H1 (cell line): ENCODE data around the gene RASEF. TPM values are rescaled to one million over a fixed set of nuclear protein-coding genes. Genes with fewer than 3 reads are reported as not detected.

Experiments
- CTCF ChIA-PET: fragments of 300-600 bp; sonication (Branson Sonifier 250); formaldehyde crosslinking; loops from one replicate; lab custom pipeline; 2021; ENCODE audit not compliant: partially characterized antibody; lab: Charles Lee
- POLR2A ChIA-PET: fragments of 300-600 bp; sonication (Branson Sonifier 250); formaldehyde crosslinking; loops from one replicate; lab custom pipeline; 2021; ENCODE audit warnings: inconsistent platforms; ENCODE audit not compliant: partially characterized antibody; lab: Charles Lee
- DNase-seq, 2 experiments: peaks; one replicate each; pipeline versions ENCODE4 v3.0.0 to v3.0.0-alpha.2; 2010 to 2022; ENCODE audit warnings: low spot score in 2 of 2, low read depth in 1 of 2, mixed read lengths in 1 of 2
- FAIRE-seq: peaks from 2 replicates; lab custom pipeline; 2011; peaks lifted over from hg19 to GRCh38; lab: Jason Lieb, UNC
- H2AFZ ChIP-seq: 2 replicates; pipeline ENCODE4 v1.8.1; 2012; ENCODE audit warnings: low read length, inconsistent platforms
- H2AK5ac ChIP-seq: 2 replicates; pipeline ENCODE4 v1.6.1; 2013; ENCODE audit warnings: low read depth, low read length
- H2BK120ac ChIP-seq: replicated peaks from 2 replicates; pipeline ENCODE3; 2013; ENCODE audit warnings: low read depth, low read length, inconsistent platforms
- H2BK12ac ChIP-seq: 2 replicates; pipeline ENCODE4 v1.6.1; 2013; ENCODE audit warnings: low read depth, low read length
- H2BK15ac ChIP-seq: 2 replicates; pipeline ENCODE4 v1.6.1; 2013; ENCODE audit warnings: low read length
- H2BK20ac ChIP-seq: 2 replicates; pipeline ENCODE4 v1.6.1; 2013; ENCODE audit warnings: low read length
- H2BK5ac ChIP-seq: 2 replicates; pipeline ENCODE4 v1.6.1; 2013; ENCODE audit warnings: low read depth, low read length
- H3K14ac ChIP-seq: 2 replicates; pipeline ENCODE4 v1.6.1; 2013; ENCODE audit warnings: inconsistent platforms; ENCODE audit not compliant: insufficient read length
- H3K18ac ChIP-seq: 2 replicates; pipeline ENCODE4 v1.6.1; 2013; ENCODE audit warnings: low read length; ENCODE audit errors: extremely low read depth
- H3K23ac ChIP-seq: 2 replicates; pipeline ENCODE4 v1.6.1; 2013; ENCODE audit warnings: inconsistent platforms; ENCODE audit not compliant: insufficient read length
- H3K23me2 ChIP-seq: 2 replicates; pipeline ENCODE4 v1.6.1; 2013; ENCODE audit warnings: low read depth, low read length
- H3K27ac ChIP-seq: 2 replicates; pipeline ENCODE4 v1.6.1; 2011; ENCODE audit warnings: low read depth, low read length, inconsistent platforms
- H3K27me3 ChIP-seq, 4 experiments: replicated peaks in 1 of 4; 1 replicate in 1 of 4; 2 replicates in 3 of 4; pipeline versions ENCODE4 v1.6.1 to v1.8.1; 2011 to 2013; ENCODE audit warnings: low read length in 3 of 4, mild to moderate bottlenecking in 3 of 4, inconsistent platforms in 2 of 4, mixed read lengths in 2 of 4, moderate library complexity in 1 of 4; ENCODE audit not compliant: control insufficient read depth in 3 of 4, insufficient read depth in 3 of 4; ENCODE audit errors: extremely low read depth in 1 of 4
- H3K36me3 ChIP-seq, 4 experiments: 2 replicates each; pipeline versions ENCODE4 v1.6.1 to v1.8.1; 2011 to 2013; ENCODE audit warnings: mild to moderate bottlenecking in 4 of 4, low read length in 3 of 4, moderate library complexity in 2 of 4, control low read depth in 1 of 4, inconsistent platforms in 1 of 4; ENCODE audit not compliant: insufficient read depth in 4 of 4, control insufficient read depth in 2 of 4
- H3K4ac ChIP-seq: replicated peaks from 2 replicates; pipeline ENCODE3; 2013; ENCODE audit warnings: low read length, low read depth, mixed read lengths, inconsistent platforms; ENCODE audit not compliant: insufficient read length
- H3K4me1 ChIP-seq, 4 experiments: replicated peaks in 1 of 4; 1 replicate in 1 of 4; 2 replicates in 3 of 4; pipeline versions ENCODE4 v1.6.1 to v1.8.1; 2011 to 2013; ENCODE audit warnings: low read length in 3 of 4, inconsistent platforms in 2 of 4, mixed read lengths in 1 of 4; ENCODE audit not compliant: insufficient read depth in 4 of 4, control insufficient read depth in 3 of 4
- H3K4me2 ChIP-seq, 2 experiments: 2 replicates each; pipeline versions ENCODE4 v1.6.1 to v1.8.1; 2011 to 2013; ENCODE audit warnings: low read depth in 2 of 2, low read length in 2 of 2, control low read depth in 1 of 2, inconsistent platforms in 1 of 2, mild to moderate bottlenecking in 1 of 2; ENCODE audit not compliant: insufficient read depth in 1 of 2
- H3K4me3 ChIP-seq, 4 experiments: fragments of 200-600, 300-600 bp in 1 of 4; sonication (generic), shearing (Covaris generic), sonication (Bioruptor Twin) in 1 of 4; 2 replicates each; pipeline versions ENCODE4 v1.5.1 to v1.8.1; 2011 to 2016; ENCODE audit warnings: low read length in 4 of 4, low read depth in 3 of 4, control low read depth in 2 of 4, inconsistent platforms in 2 of 4, mild to moderate bottlenecking in 2 of 4, mixed read lengths in 1 of 4, moderate library complexity in 1 of 4; ENCODE audit not compliant: insufficient read depth in 2 of 4; ENCODE audit errors: extremely low read depth in 1 of 4
- H3K56ac ChIP-seq: replicated peaks from 2 replicates; pipeline ENCODE3; 2013; ENCODE audit warnings: low read depth, mild to moderate bottlenecking, mixed read lengths, low read length, inconsistent platforms; ENCODE audit not compliant: insufficient read length
- H3K79me1 ChIP-seq: 2 replicates; pipeline ENCODE4 v1.6.1; 2013; ENCODE audit warnings: low read depth, low read length, control low read depth
- H3K79me2 ChIP-seq, 2 experiments: 2 replicates each; pipeline versions ENCODE4 v1.6.1 to v1.8.1; 2012 to 2013; ENCODE audit warnings: low read length in 2 of 2, mild to moderate bottlenecking in 2 of 2, inconsistent platforms in 1 of 2; ENCODE audit not compliant: insufficient read depth in 2 of 2, control insufficient read depth in 1 of 2
- H3K9ac ChIP-seq, 4 experiments: replicated peaks in 1 of 4; 1 replicate in 1 of 4; 2 replicates in 3 of 4; pipeline versions ENCODE4 v1.6.1 to v1.8.1; 2011 to 2013; ENCODE audit warnings: low read depth in 3 of 4, low read length in 3 of 4, control low read depth in 2 of 4, mild to moderate bottlenecking in 2 of 4, moderate library complexity in 2 of 4, inconsistent platforms in 1 of 4; ENCODE audit errors: extremely low read depth in 1 of 4
- H3K9me3 ChIP-seq, 2 experiments: 2 replicates each; pipeline versions ENCODE4 v1.6.1 to v1.8.1; 2012 to 2013; ENCODE audit warnings: mild to moderate bottlenecking in 2 of 2, moderate library complexity in 2 of 2, control low read depth in 1 of 2, inconsistent platforms in 1 of 2, low read depth in 1 of 2, low read length in 1 of 2, mixed read lengths in 1 of 2; ENCODE audit not compliant: insufficient read depth in 2 of 2
- H4K20me1 ChIP-seq, 2 experiments: replicated peaks in 1 of 2; 2 replicates each; pipeline versions ENCODE3 to v1.8.1; 2011 to 2013; ENCODE audit warnings: inconsistent platforms in 2 of 2, low read length in 2 of 2, mild to moderate bottlenecking in 1 of 2; ENCODE audit not compliant: insufficient read depth in 2 of 2, control insufficient read depth in 1 of 2
- H4K5ac ChIP-seq: 2 replicates; pipeline ENCODE4 v1.6.1; 2013; ENCODE audit warnings: low read length, low read depth, mixed read lengths, inconsistent platforms; ENCODE audit not compliant: insufficient read length
- H4K8ac ChIP-seq: 2 replicates; pipeline ENCODE4 v1.8.0; 2013; ENCODE audit warnings: mild to moderate bottlenecking, moderate library complexity, low read length, inconsistent platforms; ENCODE audit not compliant: insufficient read depth; ENCODE audit errors: extremely low read depth
- H4K91ac ChIP-seq: replicated peaks from 2 replicates; pipeline ENCODE3; 2013; ENCODE audit warnings: low read length, mixed read lengths, inconsistent platforms; ENCODE audit not compliant: insufficient read length
- BRCA1 ChIP-seq: IDR thresholded peaks from 2 replicates; pipeline ENCODE4 v1.6.1; 2012; ENCODE audit warnings: low read depth, low read length, improper control_type of control experiment
- CBX5 ChIP-seq: fragments of 300-800, 300-1000 bp; sonication (generic); IDR thresholded peaks from 2 replicates; pipeline ENCODE4 v1.7.1; 2016; ENCODE audit warnings: antibody characterized with exemption, low read length, low read depth
- CEBPB ChIP-seq: IDR thresholded peaks from 2 replicates; pipeline ENCODE4 v1.6.1; 2012; ENCODE audit warnings: low read depth, low read length
- EGR1 ChIP-seq: IDR thresholded peaks from 2 replicates; pipeline ENCODE4 v1.6.1; 2011; ENCODE audit warnings: low read depth, low read length, borderline replicate concordance
- EP300 ChIP-seq, 2 experiments: IDR thresholded peaks; 1 replicate in 1 of 2; 2 replicates in 1 of 2; pipeline ENCODE4 v1.6.1; 2011 to 2012; ENCODE audit warnings: low read depth in 2 of 2, low read length in 2 of 2, mild to moderate bottlenecking in 2 of 2, borderline replicate concordance in 1 of 2, inconsistent platforms in 1 of 2, moderate library complexity in 1 of 2
- GABPA ChIP-seq: IDR thresholded peaks from 2 replicates; pipeline ENCODE4 v1.6.1; 2011; ENCODE audit warnings: mild to moderate bottlenecking, low read length, moderate library complexity, borderline replicate concordance; ENCODE audit not compliant: insufficient read depth
- HDAC6 ChIP-seq: IDR thresholded peaks from one replicate; pipeline ENCODE4 v1.7.1; 2012; ENCODE audit warnings: low read depth, mild to moderate bottlenecking, inconsistent platforms, low read length, moderate library complexity
- PHF8 ChIP-seq: fragments of 200-600 bp; sonication (generic); conservative IDR thresholded peaks from 2 replicates; pipeline ENCODE4 v1.7.1; 2012; ENCODE audit warnings: low read depth, mild to moderate bottlenecking, inconsistent platforms, low read length, moderate library complexity
- TBP ChIP-seq: IDR thresholded peaks from 2 replicates; pipeline ENCODE4 v1.6.1; 2011; ENCODE audit warnings: low read depth, low read length, improper control_type of control experiment
- TEAD4 ChIP-seq: IDR thresholded peaks from 2 replicates; pipeline ENCODE4 v1.6.1; 2012; ENCODE audit warnings: low read depth, low read length, inconsistent platforms, mixed read lengths
- ZNF274 ChIP-seq: IDR thresholded peaks from 2 replicates; pipeline ENCODE4 v1.7.0; 2012; ENCODE audit warnings: low read length, borderline replicate concordance; ENCODE audit errors: extremely low read depth
- WGBS, 2 experiments: shearing (Covaris generic) in 1 of 2; methylation state at CpG; one replicate each; pipeline versions ENCODE4 v1.1.6 to v1.1.7; 2013 to 2015; ENCODE audit warnings: low lambda C conversion rate in 2 of 2, mixed read lengths in 2 of 2, inconsistent platforms in 1 of 2, low coverage in 1 of 2, missing lambda C conversion rate in 1 of 2; ENCODE audit not compliant: insufficient replicate concordance in 2 of 2, insufficient coverage in 1 of 2, insufficient read length in 1 of 2; ENCODE audit errors: extremely low coverage in 1 of 2, missing lambda C conversion rate in 1 of 2; 5-methylcytosine and 5-hydroxymethylcytosine counted together
- polyA plus RNA-seq, 7 experiments: library from polyadenylated mRNA; depleted of rRNA in 3 of 7; stranded (reverse) in 5 of 7; unstranded in 2 of 7; fragments of >200 nt in 5 of 7; fragments of 200-250 nt in 2 of 7; gene quantifications; 1 replicate in 5 of 7; 2 replicates in 1 of 7; 4 replicates in 1 of 7; pipeline versions ENCODE4 v1.2.1 to v1.2.3, GENCODE V29; 2011 to 2013; ENCODE audit warnings: missing spikeins in 2 of 7, mixed read lengths in 2 of 7
- total RNA-seq: library from RNA; stranded (reverse); fragmentation: NEBNext Ultra II Directional; extraction: Animal tissue kit (Norgen Biotek cat#: 25700); gene quantifications from 2 replicates; pipeline ENCODE4 v1.2.1, GENCODE V29; 2021
- TF ChIP-seq, protein P1 (sequence below): IDR thresholded peaks from 2 replicates; pipeline ENCODE4 v1.6.1; 2011; ENCODE audit warnings: low read length, improper control_type of control experiment

Gene RASEF
- total and polyA plus RNA-seq, 2 of the 8 experiments (the other 6 are each of a cell fraction or from before 2014, with no cell fraction given): 1.1 to 4.6 TPM

DNA sequence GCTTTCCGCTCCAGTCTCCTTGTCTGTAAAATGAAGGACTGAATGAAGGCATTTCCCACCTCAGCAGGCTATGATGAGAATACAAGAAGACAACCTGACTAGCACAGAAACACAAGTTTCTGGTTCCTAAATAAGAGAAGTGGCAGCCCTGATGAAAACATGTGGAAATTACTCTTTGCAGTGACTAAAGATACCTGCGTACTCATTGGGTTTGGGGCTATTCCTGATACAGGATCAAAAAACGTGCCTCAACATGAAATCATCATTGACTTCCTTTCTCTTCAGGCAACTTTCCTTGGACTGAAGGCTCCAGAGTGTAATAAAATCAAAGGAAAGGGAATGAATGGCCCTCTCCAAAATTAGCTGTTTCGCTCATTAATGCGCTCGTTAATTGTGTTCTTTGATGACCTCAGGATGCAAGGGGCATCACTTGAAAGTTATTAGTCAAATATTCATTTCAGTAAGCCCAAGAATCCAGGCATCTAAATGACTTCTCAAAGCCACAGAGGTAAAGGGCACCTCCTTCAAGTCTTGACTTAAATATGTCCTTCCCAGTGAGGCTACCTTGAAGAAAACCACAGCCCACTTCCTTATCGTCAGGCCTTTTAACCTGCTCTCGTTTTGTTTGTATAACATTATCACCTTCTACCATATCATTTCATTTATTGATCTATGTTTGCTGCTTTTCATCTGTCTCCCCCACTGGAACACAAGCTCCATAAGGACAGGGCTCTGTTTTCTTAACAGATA lies 68.9 kb downstream of the RASEF start:
- Histone ChIP-seq H2BK5ac (no peak overlapping the region), H3K4ac (no peak overlapping the region), H2BK20ac (no peak overlapping the region), H2AK5ac (no peak overlapping the region), H4K5ac (no peak overlapping the region), H2BK12ac (no peak overlapping the region), H3K79me2 (no peaks in the 10 kb centered on the region), H3K56ac (no peak overlapping the region), H3K27me3 (no peaks in the 10 kb centered on the region), H4K8ac (no peak overlapping the region), H2BK120ac (no peak overlapping the region), H3K9ac (no peak overlapping the region), H3K18ac (no peak overlapping the region), H4K20me1 (no peaks in the 10 kb centered on the region), H3K36me3 (no peaks in the 10 kb centered on the region), H3K23ac (no peak overlapping the region), H3K4me1 (peaks cover 0 to 4% (median 0%) of the 10 kb centered on the region in 4 experiments; a peak in 3 of 7 replicates), H3K9me3 (no peaks in the 10 kb centered on the region), H3K23me2 (no peaks in the 10 kb centered on the region), H3K4me3 (no peak overlapping the region), H2BK15ac (no peak overlapping the region), H3K27ac (no peak overlapping the region), H4K91ac (no peak overlapping the region), H3K4me2 (no peak overlapping the region), H2AFZ (no peak overlapping the region), H3K14ac (no peak overlapping the region), H3K79me1 (no peaks in the 10 kb centered on the region)
- ChIA-PET POLR2A (no interaction called here), CTCF (no interaction called here)
- 96% methylated on average over 8 of the region's 8 CpGs; no CpG with 5 or more reads in 1 of the 2 experiments for WGBS, 2 experiments
- no peak for DNase-seq
- FAIRE-seq: no peak
- TF ChIP-seq ZNF274: no peak
- TF ChIP-seq BRCA1: no peak
- TF ChIP-seq EP300 (IDR thresholded peaks at IDR 0.05; ENCODE audit: borderline replicate concordance in 1 of 2, low read depth in 2 of 2, low read length in 2 of 2): no peak
- TF ChIP-seq TBP: no peak
- TF ChIP-seq, protein P1, sequence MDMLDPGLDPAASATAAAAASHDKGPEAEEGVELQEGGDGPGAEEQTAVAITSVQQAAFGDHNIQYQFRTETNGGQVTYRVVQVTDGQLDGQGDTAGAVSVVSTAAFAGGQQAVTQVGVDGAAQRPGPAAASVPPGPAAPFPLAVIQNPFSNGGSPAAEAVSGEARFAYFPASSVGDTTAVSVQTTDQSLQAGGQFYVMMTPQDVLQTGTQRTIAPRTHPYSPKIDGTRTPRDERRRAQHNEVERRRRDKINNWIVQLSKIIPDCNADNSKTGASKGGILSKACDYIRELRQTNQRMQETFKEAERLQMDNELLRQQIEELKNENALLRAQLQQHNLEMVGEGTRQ: no peak
- TF ChIP-seq GABPA: no peak
- no peak for TF ChIP-seq CBX5
- TF ChIP-seq HDAC6: no peak
- TF ChIP-seq CEBPB: no peak
- no peak for TF ChIP-seq PHF8
- no peak for TF ChIP-seq TEAD4
- TF ChIP-seq EGR1: no peak
